Head of caudate nucleus (tissue), 42 donors: ENCODE data around the gene CYP27C1.

Source experiments
- DNase-seq, 42 donors: peaks; one replicate each; pipeline versions ENCODE4 v3.0.0 to v3.0.0-alpha.2; 2020 to 2021; ENCODE audit warnings: mixed read lengths in 7 of 42
- intact Hi-C: fragments of 100-400 bp; cut with DNase I; formaldehyde crosslinking; loops from one replicate; pipeline ENCODE4 v1.15.0; 2022

The CYP27C1 gene

GRCh38 chr2:127142663-127143630 is 77.2 kb downstream of the CYP27C1 start:
- intact Hi-C loops, result loop anchor here (5.0 kb wide), 1 partner anchor 36 kb away; the partner anchor contains the start of gene BIN1
- peak in 6 of 42 donors; percentile 2 to 60 (median 33) for DNase-seq

GRCh38 chr2:127140538-127140937 is 79.6 kb downstream of the CYP27C1 start:
- intact Hi-C loops, result loop anchor here (5.0 kb wide), 1 partner anchor 33 kb away; the partner anchor contains the start of gene BIN1
- peak in 4 of 42 donors; percentile 13 to 56 (median 33) for DNase-seq

- DNase-seq, result peak in 2 of 42 donors; percentile 0 to 39
- intact Hi-C loops, result loop anchor here (5.0 kb wide), 1 partner anchor 32 kb away; the partner anchor contains the start of gene BIN1
Observed at GRCh38 chr2:127139766-127140165, 80.3 kb downstream of the CYP27C1 start.

- DNase-seq, result peak in 4 of 42 donors; percentile 1 to 37 (median 18)
- intact Hi-C loops, result no loop called here
Observed at GRCh38 chr2:127138281-127138680, 81.8 kb downstream of the CYP27C1 start.

- intact Hi-C loops, result no loop called here
Observed at GRCh38 chr2:127137741-127138140, 82.4 kb downstream of the CYP27C1 start.

GRCh38 chr2:127137225-127137624 is 82.9 kb downstream of the CYP27C1 start:
- intact Hi-C loops, result no loop called here
- peak in 6 of 42 donors; percentile 22 to 61 (median 36) for DNase-seq

More at GRCh38 chr2:127137741-127138140, 82.4 kb downstream of the CYP27C1 start:
- DNase-seq, result peak in 3 of 42 donors; percentile 8 to 46 (median 35)

- intact Hi-C loops, result no loop called here
- DNase-seq, result peak in 5 of 42 donors; percentile 1 to 61 (median 28)
Observed at GRCh38 chr2:127134833-127135830, 85.0 kb downstream of the CYP27C1 start.

- peak in 1 of 42 donors; percentile 0 for DNase-seq
- intact Hi-C loops, result no loop called here
Observed at GRCh38 chr2:127134235-127134634, 85.9 kb downstream of the CYP27C1 start.
